ENCODE data around the gene ZNF559.

- TF ChIP-seq POLR2A (IDR thresholded peaks at IDR 0.05) (no peak), CTCF (IDR thresholded peaks at IDR 0.05) (no peak)
These were observed 10.2 kb upstream of the ZNF559 start for GRCh38 chr19:9313756-9314155.

Measured in prostate gland (tissue), 2 donors.